Measurements from ENCODE around the gene MSX1.

- no peak for TF ChIP-seq CTCF (IDR thresholded peaks at IDR 0.05)
- TF ChIP-seq POLR2A (IDR thresholded peaks at IDR 0.05) = no peak
Observed at GRCh38 chr4:4818415-4819212, 40.9 kb upstream of the MSX1 start.

Data from upper lobe of left lung (tissue), 4 donors.